H9 (cell line): ENCODE measurements around the gene RPL35. TPM values are rescaled to one million over a fixed set of nuclear protein-coding genes. Genes with fewer than 3 reads are reported as not detected.

Experiments used
- DNase-seq: peaks from one replicate; pipeline ENCODE4 v3.0.0-alpha.2; 2017
- H2AFZ ChIP-seq: one replicate; pipeline ENCODE4 v1.6.1; 2013; ENCODE audit warnings: mild to moderate bottlenecking, low read length, control low read depth, moderate library complexity
- H2AK5ac ChIP-seq: 2 replicates; pipeline ENCODE4 v1.6.1; 2013; ENCODE audit warnings: low read length, control low read depth, mixed read lengths; ENCODE audit not compliant: insufficient read length
- H2BK120ac ChIP-seq: one replicate; pipeline ENCODE4 v1.6.1; 2013; ENCODE audit warnings: low read depth, mild to moderate bottlenecking, low read length, control low read depth, inconsistent platforms; ENCODE audit not compliant: poor library complexity, severe bottlenecking
- H2BK12ac ChIP-seq: 2 replicates; pipeline ENCODE4 v1.6.1; 2013; ENCODE audit warnings: low read length, control low read depth, mixed read lengths, low read depth; ENCODE audit not compliant: insufficient read length
- H2BK15ac ChIP-seq: 2 replicates; pipeline ENCODE4 v1.6.1; 2013; ENCODE audit warnings: low read depth, low read length, control low read depth
- H2BK20ac ChIP-seq: one replicate; pipeline ENCODE4 v1.6.1; 2013; ENCODE audit warnings: low read depth, mild to moderate bottlenecking, low read length, control low read depth, inconsistent platforms; ENCODE audit not compliant: poor library complexity, severe bottlenecking
- H2BK5ac ChIP-seq: 2 replicates; pipeline ENCODE4 v1.6.1; 2013; ENCODE audit warnings: low read length, control low read depth, mixed read lengths; ENCODE audit not compliant: insufficient read length
- H3K14ac ChIP-seq: 2 replicates; pipeline ENCODE4 v1.6.1; 2013; ENCODE audit warnings: low read length, control low read depth; ENCODE audit not compliant: insufficient read depth
- H3K18ac ChIP-seq: 2 replicates; pipeline ENCODE4 v1.6.1; 2013; ENCODE audit warnings: low read depth, mild to moderate bottlenecking, mixed read lengths, low read length, control low read depth; ENCODE audit not compliant: insufficient read length
- H3K23ac ChIP-seq: 2 replicates; pipeline ENCODE4 v1.6.1; 2013; ENCODE audit warnings: low read length, control low read depth, mixed read lengths, low read depth; ENCODE audit not compliant: insufficient read length
- H3K23me2 ChIP-seq: 2 replicates; pipeline ENCODE4 v1.6.1; 2013; ENCODE audit warnings: low read depth, mild to moderate bottlenecking, mixed read lengths, low read length, control low read depth; ENCODE audit not compliant: insufficient read length, poor library complexity, severe bottlenecking
- H3K27ac ChIP-seq: 2 replicates; pipeline ENCODE4 v1.5.1; 2013; ENCODE audit warnings: low read length, control low read depth, mixed read lengths, low read depth; ENCODE audit not compliant: insufficient read length
- H3K27me3 ChIP-seq: 2 replicates; pipeline ENCODE4 v1.6.1; 2013; ENCODE audit warnings: low read length, control low read depth, inconsistent platforms; ENCODE audit not compliant: insufficient read depth
- H3K4ac ChIP-seq: 2 replicates; pipeline ENCODE4 v1.6.1; 2013; ENCODE audit warnings: low read depth, mild to moderate bottlenecking, control low read depth, inconsistent platforms, low read length, moderate library complexity
- H3K4me1 ChIP-seq: 2 replicates; pipeline ENCODE4 v1.6.1; 2013; ENCODE audit warnings: low read length, control low read depth, inconsistent platforms; ENCODE audit not compliant: insufficient read depth
- H3K4me2 ChIP-seq: 2 replicates; pipeline ENCODE4 v1.6.1; 2013; ENCODE audit warnings: low read length, control low read depth, mixed read lengths; ENCODE audit not compliant: insufficient read length, insufficient read depth
- H3K56ac ChIP-seq: 2 replicates; pipeline ENCODE4 v1.6.1; 2013; ENCODE audit warnings: low read depth, mild to moderate bottlenecking, mixed read lengths, low read length, control low read depth; ENCODE audit not compliant: insufficient read length
- H3K79me1 ChIP-seq: 2 replicates; pipeline ENCODE4 v1.6.1; 2013; ENCODE audit warnings: low read depth, mild to moderate bottlenecking, moderate library complexity, low read length, control low read depth, inconsistent platforms; ENCODE audit not compliant: insufficient read depth, poor library complexity, severe bottlenecking
- H3K79me2 ChIP-seq: 2 replicates; pipeline ENCODE4 v1.6.1; 2013; ENCODE audit warnings: low read length, control low read depth, inconsistent platforms; ENCODE audit not compliant: insufficient read depth
- H3K9ac ChIP-seq: 2 replicates; pipeline ENCODE4 v1.6.1; 2013; ENCODE audit warnings: low read length, control low read depth, mixed read lengths; ENCODE audit not compliant: insufficient read length; ENCODE audit errors: extremely low read depth
- H3K9me3 ChIP-seq: one replicate; pipeline ENCODE4 v1.6.1; 2013; ENCODE audit warnings: low read depth, low read length, inconsistent platforms; ENCODE audit not compliant: control insufficient read depth
- H3T11ph ChIP-seq: one replicate; pipeline ENCODE4 v1.6.1; 2013; ENCODE audit warnings: mild to moderate bottlenecking, low read length, control low read depth, inconsistent platforms
- H4K20me1 ChIP-seq: one replicate; pipeline ENCODE4 v1.6.1; 2013; ENCODE audit not compliant: control insufficient read depth, insufficient read length, insufficient read depth
- H4K5ac ChIP-seq: 2 replicates; pipeline ENCODE4 v1.6.1; 2013; ENCODE audit warnings: low read depth, mild to moderate bottlenecking, mixed read lengths, low read length, control low read depth; ENCODE audit not compliant: insufficient read length
- H4K8ac ChIP-seq: replicated peaks from 2 replicates; pipeline ENCODE4 v1.6.1; 2013; ENCODE audit warnings: low read length, control low read depth, mixed read lengths, low read depth; ENCODE audit not compliant: insufficient read length
- H4K91ac ChIP-seq: 2 replicates; pipeline ENCODE4 v1.6.1; 2013; ENCODE audit warnings: low read depth, mild to moderate bottlenecking, moderate library complexity, mixed read lengths, low read length, control low read depth; ENCODE audit not compliant: insufficient read length
- H3K27ac Mint-ChIP-seq, 3 experiments: 2 replicates in 2 of 3; 3 replicates in 1 of 3; pipeline ENCODE4 v1.8.0; 2020 to 2021; ENCODE audit warnings: mixed read lengths in 3 of 3, mild to moderate bottlenecking in 1 of 3, moderate library complexity in 1 of 3
- H3K27me3 Mint-ChIP-seq: 2 replicates; pipeline ENCODE4 v1.8.0; 2021; ENCODE audit warnings: low read depth, mild to moderate bottlenecking, moderate library complexity, mixed read lengths
- H3K36me3 Mint-ChIP-seq, 3 experiments: 2 replicates in 2 of 3; 3 replicates in 1 of 3; pipeline ENCODE4 v1.8.0; 2020 to 2021; ENCODE audit warnings: low read depth in 3 of 3, mixed read lengths in 3 of 3; ENCODE audit not compliant: insufficient read depth in 1 of 3
- H3K4me1 Mint-ChIP-seq, 2 experiments: 2 replicates each; pipeline ENCODE4 v1.8.0; 2020; ENCODE audit warnings: mixed read lengths in 2 of 2
- H3K4me3 Mint-ChIP-seq, 2 experiments: 2 replicates in 1 of 2; 3 replicates in 1 of 2; pipeline ENCODE4 v1.8.0; 2020 to 2021; ENCODE audit warnings: mild to moderate bottlenecking in 2 of 2, mixed read lengths in 2 of 2, moderate library complexity in 1 of 2
- H3K9me3 Mint-ChIP-seq, 2 experiments: 2 replicates in 1 of 2; 3 replicates in 1 of 2; pipeline ENCODE4 v1.8.0; 2020; ENCODE audit warnings: mild to moderate bottlenecking in 2 of 2, mixed read lengths in 2 of 2, moderate library complexity in 1 of 2
- CTCF ChIP-seq: fragments of 200-600 bp; sonication (generic); conservative IDR thresholded peaks from 3 replicates; pipeline ENCODE4 v1.8.0; 2021; ENCODE audit warnings: antibody characterized with exemption, mild to moderate bottlenecking
- WGBS: extraction: QIAGEN DNeasy Blood & Tissue Kit; methylation state at CpG from one replicate; pipeline ENCODE4 v1.1.7; 2013; ENCODE audit warnings: missing lambda C conversion rate, low lambda C conversion rate, mixed read lengths; ENCODE audit not compliant: insufficient read length; ENCODE audit errors: extremely low coverage; 5-methylcytosine and 5-hydroxymethylcytosine counted together
- total RNA-seq: library from RNA; stranded (reverse); gene quantifications from 2 replicates; pipeline ENCODE4 v1.2.1, GENCODE V29; 2021

RPL35 gene
- total RNA-seq, 1 experiment from 2014 or later, result 1,840 TPM

GRCh38 chr9:124820698-124821623 lies 40.8 kb downstream of the RPL35 start:
- no peak overlapping the region for H2AK5ac ChIP-seq
- H3K9ac ChIP-seq, result no peak overlapping the region
- no peak for TF ChIP-seq CTCF
- Mint-ChIP-seq H3K27me3 (no peaks in the 10 kb centered on the region), H3K36me3 (no peaks in the 10 kb centered on the region), H3K4me1 (peaks cover 0 to 12% of the 10 kb centered on the region in 2 experiments; a peak in 2 of 4 replicates), H3K9me3 (no peaks in the 10 kb centered on the region), H3K27ac (peak overlapping the region in 1 of 3 experiments; percentile 49; a peak in 2 of 7 replicates), H3K4me3 (no peak overlapping the region)
- no peak overlapping the region for H2BK12ac ChIP-seq
- H3K9me3 ChIP-seq, result no peaks in the 10 kb centered on the region
- H3K79me2 ChIP-seq, result no peaks in the 10 kb centered on the region
- H3K4ac ChIP-seq, result no peak overlapping the region
- H3K23ac ChIP-seq, result no peak overlapping the region
- H2BK15ac ChIP-seq, result no peak overlapping the region
- no peak overlapping the region for H4K5ac ChIP-seq
- no peak for DNase-seq
- H4K91ac ChIP-seq, result no peak overlapping the region
- no peak overlapping the region for H2BK5ac ChIP-seq
- H4K20me1 ChIP-seq, result no peaks in the 10 kb centered on the region
- no peak overlapping the region for H3T11ph ChIP-seq
- no peak overlapping the region for H3K27ac ChIP-seq
- H3K79me1 ChIP-seq, result no peaks in the 10 kb centered on the region
- WGBS, result no CpG with 5 or more reads among the region's 12 CpGs
- H2BK20ac ChIP-seq, result no peak overlapping the region
- H3K4me2 ChIP-seq, result no peak overlapping the region
- no peak overlapping the region for H4K8ac ChIP-seq
- H3K23me2 ChIP-seq, result no peaks in the 10 kb centered on the region
- no peaks in the 10 kb centered on the region for H3K27me3 ChIP-seq
- no peak overlapping the region for H3K56ac ChIP-seq
- H2BK120ac ChIP-seq, result no peak overlapping the region
- 0 out of 2 replicates have a peak, but pooled peaks cover 2% of the 10 kb centered on the region for H3K4me1 ChIP-seq
- no peak overlapping the region for H2AFZ ChIP-seq
- no peak overlapping the region for H3K14ac ChIP-seq
- no peak overlapping the region for H3K18ac ChIP-seq
